Stimulated activated CD4-positive, alpha-beta T cell treated with anti-CD3 and anti-CD28 coated beads, Interleukin-1b, Interleukin-23, amount 100 ng/mL, for 24 hours (primary cell): ENCODE data around the gene GOLGA8J.
"Not testable (repeated sequence)": the region's sequence is repeated elsewhere in the genome, so short reads cannot be mapped to it uniquely, and the experiment has no call there.

Experiments
- DNase-seq, 4 experiments: peaks; one replicate each; pipeline ENCODE4 v3.0.0-alpha.2; 2020; ENCODE audit warnings: low read depth in 4 of 4, low spot score in 1 of 4

GOLGA8J gene, protein sequence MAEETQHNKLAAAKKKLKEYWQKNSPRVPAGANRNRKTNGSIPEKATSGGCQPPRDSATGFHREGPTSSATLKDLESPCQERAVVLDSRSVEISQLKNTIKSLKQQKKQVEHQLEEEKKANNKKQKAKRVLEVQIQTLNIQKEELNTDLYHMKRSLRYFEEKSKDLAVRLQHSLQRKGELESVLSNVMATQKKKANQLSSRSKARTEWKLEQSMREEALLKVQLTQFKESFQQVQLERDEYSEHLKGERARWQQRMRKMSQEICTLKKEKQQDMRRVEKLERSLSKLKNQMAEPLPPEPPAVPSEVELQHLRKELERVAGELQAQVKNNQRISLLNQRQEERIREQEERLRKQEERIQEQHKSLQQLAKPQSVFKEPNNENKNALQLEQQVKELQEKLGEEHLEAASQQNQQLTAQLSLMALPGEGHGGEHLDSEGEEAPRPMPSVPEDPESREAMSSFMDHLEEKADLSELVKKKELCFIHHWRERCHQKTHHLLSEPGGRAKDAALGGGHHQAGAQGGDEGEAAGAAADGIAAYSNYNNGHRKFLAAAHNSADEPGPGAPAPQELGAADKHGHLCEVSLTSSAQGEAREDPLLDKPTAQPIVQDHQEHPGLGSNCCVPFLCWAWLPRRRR

DNA sequence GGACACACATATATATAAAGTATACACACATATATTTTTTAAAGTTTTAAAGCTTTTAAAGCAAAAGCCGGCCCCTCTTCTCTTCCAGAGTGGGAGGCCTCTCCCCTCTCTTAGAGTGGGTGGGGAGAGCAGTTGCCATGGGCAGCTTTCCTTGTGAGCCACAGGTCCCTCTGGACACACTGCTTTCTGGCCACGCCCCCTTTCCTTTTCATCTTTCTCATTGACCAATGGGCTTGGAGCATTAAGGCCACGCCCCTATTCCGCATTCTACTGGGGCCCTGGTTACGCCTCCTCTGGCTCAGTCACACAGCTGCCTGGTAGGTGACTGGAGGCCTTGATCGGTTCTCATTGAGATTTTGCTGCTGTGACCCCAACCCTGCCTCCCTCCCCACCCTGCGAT is at the start of gene GOLGA8J:
TSS of gene GOLGA8J (plus strand) at position 301 of the 400 bp plus-strand sequence. CDS start at position 399, 98 bp downstream.
- not testable (repeated sequence) for DNase-seq

DNA sequence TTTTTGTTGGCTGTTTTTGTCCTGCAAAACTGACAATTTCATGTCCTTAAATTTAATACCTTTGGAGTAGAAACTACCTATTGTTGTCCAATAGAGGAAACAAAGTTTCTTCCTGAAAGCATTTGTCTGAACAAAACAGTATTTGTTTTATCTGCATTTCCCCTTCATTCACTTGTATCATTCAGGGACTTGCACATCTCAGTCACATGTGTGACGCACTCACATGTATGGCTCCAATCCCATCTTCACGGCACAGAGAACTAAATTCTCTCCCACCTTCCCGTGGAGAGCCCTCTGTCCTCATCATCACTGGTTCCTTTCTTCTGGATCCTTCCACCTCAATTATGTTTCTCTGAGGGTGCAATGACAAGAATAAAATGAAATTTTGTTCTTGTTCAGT is 49.5 kb upstream of the GOLGA8J start:
- no peak for DNase-seq

DNA sequence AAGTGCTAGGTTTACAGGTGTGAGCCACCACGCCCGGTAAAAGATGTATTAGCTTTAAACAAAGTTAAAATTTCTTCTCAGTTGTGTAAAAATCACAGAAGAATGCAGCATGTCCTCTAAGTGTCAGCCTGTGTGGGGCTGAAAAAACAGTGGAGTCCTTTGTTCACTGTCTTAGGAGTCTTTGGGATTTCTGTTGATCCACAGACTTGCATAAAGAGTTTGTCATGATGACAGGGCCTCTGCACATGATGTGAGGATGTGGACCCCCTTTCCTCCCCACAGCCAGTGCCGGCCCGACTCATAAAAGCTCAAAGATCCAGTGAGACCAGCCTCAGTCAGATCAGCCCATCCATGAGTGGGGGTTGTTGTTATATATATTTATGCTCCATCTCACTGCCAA is 49.0 kb upstream of the GOLGA8J start:
- no peak for DNase-seq

DNA sequence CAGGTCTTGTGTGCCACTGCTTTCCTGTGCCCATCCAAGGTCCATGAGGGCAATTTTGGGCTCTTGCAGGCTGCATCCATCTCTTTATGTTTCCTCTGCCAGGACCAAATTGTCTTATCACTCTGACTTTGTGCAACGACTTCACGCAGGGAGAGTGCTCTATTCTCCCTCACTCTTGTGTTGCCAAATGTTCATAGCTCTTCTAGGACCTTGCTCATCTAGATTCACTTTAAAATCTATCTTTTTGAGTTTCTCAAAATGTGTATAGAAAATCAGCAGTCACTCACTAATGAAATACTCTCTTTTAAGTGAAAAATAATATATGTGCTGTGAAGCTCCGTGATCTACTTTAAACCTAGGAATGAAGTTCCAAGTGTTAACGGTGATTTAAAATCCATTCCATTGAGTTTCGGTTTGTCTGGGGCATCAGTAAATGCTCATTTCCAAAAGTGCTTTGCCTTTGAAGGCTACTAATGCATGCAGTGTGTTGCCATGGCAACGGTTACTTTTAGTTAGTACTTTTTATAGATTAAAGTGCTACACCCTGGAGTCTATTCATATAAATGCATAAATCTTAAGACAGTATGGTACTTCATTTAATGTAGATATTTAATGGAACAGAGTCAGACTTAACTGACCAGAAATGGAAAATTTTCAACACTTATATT is 46.6 kb upstream of the GOLGA8J start:
- no peak for DNase-seq

DNA sequence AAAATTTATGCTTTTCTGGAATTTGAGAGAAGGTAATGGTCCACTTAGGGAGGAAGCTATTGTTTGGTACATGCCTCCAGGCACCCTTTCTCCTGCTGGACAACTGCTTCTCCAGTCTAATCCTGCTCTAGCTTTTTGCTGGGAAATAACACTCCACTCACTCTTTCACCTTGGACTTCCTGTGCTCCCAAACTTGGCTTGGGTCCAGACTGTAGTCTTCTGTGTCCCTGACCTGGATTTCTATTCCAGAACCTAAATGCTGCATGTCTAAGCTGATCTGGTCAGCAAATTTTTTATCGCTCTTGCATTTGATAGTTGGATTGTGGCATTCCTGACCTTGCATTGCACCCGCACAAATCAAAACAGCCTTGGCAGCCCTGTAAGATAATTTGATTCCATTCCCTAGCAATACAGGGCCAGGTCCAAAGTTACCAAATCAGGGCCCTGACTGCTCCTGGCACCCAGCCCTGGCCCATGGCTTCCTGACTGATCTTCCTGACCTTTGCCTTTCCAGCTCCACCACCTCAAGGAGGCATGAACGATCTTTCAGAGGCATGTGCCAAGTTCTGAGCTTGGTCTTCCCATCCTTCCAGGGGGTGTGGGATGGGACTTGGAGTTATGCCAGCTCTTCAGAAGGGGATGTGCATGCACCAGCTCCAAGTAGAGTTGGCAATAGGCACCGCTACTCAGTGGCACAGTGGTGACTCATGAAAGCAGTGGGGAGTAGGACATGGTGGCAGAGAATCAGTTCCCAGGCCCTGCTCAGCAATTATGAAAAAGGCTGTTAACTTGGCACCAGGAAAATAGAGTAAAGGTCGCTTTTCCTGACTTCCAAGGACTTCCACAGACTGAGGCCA is 43.9 kb upstream of the GOLGA8J start:
- DNase-seq = no peak

DNA sequence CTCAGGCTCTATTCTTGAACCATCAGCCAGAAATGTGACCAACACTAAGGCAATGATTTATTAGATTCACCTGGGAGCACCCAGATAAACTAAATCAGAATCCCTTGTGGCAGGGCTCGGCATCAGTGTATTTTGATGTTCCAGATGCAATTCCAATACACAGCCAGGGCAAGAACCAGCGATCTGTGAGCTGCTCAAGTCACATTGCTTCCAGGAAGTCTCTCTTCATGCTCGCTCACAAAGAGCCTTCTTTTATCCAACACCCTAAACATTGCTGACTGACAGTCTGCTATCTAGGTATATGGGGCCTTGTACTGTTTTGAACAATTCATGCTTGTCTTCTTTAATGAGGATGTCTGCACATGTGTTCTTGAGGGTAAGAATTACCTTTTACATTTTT is 40.9 kb upstream of the GOLGA8J start:
- no peak for DNase-seq

DNA sequence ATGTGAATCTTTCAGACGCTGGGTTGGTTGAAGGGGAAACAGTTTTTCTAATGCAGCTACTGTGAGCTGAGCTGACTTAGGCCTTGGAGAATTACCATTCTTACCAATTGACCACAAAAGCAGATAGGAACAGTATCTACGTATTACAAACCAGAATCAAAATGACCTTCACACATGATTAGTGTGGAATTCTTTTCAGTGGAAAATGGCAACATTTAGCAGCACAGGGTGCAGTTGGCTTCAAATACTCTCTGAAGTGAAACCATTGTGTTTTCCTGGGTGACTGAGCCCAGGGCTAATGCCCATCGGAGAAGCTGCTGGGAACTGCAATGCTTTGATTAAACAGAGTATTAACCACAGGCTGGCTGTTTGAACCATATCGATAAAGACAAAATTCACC is 40.2 kb upstream of the GOLGA8J start:
- no peak for DNase-seq

DNA sequence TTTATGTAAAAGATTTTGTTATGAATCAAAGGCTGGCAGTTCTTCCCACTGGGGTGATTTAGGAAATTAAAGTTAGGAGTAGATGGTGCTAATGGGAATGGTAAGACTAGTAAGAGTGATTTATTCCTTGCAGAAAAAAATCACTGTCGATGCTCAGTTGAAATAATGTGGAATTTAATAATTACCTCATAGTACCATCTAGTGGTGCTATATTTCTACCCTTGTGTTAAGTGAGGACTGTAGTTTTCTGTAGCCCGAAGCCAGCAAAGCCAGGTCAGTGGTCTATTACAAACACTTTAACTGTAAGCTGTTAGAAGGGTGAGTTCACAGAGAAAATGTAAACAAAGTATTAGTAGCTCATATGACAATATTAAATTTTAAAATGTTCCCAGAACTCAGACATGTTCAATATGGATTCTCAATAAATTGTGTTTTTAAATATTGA is 39.5 kb upstream of the GOLGA8J start:
- DNase-seq = no peak

DNA sequence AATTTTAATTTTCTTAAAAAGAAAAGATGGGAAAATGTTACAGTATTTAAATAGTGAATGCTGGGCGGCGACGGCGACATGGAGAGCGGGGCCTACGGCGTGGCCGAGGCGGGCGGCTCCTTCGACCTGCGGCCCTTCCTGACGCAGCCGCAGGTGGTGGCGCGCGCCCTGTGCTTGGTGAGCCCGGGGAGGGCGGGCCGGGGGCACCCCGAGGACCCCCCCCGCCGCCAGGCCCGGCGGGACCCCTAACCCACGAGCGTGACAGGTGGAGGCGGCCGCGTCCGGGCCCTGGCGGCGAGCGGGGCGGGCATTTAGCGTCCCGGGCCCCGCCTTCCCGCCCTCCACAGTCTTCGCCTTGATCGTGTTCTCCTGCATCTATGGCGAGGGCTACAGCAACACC is 38.4 kb upstream of the GOLGA8J start:
- no peak for DNase-seq

DNA sequence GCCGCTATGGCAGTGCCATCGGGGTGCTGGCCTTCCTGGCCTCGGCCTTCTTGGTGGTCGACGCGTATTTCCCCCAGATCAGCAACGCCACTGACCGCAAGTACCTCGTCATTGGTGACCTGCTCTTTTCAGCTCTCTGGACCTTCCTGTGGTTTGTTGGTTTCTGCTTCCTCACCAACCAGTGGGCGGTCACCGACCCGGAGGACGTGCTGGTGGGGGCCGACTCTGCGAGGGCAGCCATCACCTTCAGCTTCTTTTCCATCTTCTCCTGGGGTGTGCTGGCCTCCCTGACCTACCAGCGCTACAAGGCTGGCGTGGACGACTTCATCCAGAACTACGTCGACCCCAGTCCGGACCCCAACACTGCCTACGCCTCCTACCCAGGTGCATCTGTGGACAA is 37.9 kb upstream of the GOLGA8J start:
- not testable (repeated sequence) for DNase-seq

DNA sequence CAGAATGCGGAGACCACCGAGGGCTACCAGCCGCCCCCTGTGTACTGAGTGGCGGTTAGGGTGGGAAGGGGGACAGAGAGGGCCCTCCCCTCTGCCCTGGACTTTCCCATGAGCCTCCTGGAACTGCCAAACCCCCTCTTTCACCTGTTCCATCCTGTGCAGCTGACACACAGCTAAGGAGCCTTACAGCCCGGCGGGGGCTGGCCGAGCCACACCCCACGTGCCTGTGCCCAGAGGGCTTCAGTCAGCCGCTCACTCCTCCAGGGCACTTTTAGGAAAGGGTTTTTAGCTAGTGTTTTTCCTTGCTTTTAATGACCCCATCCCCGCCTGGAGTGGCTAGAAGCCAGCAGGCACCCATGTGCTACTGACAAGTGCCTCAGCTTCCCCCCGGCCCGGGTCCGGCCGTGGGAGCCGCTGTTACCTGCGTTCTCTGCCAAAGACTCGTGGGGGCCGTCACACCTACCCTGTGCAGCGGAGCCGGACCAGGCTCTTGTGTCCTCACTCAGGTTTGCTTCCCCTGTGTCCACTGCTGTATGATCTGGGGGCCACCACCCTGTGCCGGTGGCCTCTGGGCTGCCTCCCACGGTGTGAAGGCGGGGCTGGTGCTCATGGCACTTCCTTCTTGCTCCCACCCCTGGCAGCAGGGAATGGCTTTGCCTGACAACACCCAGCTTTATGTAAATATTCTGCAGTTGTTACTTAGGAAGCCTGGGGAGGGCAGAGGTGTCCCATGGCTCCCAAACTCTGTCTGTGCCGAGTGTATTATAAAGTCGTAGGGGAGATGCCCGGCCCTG is 37.3 kb upstream of the GOLGA8J start:
- not testable (repeated sequence) for DNase-seq

DNA sequence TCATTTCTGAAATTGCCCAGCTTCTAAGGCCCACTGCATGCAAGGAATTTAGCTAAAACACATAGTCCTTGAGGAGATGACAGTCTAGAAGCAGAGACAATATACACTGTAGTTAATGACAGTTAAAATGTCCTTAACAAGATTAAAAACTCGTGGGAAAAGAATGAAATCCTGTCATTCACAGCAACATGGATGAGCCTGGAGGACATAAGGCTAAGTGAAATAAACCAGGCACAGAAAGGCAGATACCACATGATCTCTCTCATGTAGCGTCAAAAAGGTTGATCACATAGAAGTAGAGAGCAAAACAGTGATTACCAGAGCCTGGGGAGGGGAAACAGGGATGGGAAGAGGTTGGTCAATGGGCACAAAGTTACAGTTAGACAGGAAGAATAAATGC is 36.3 kb upstream of the GOLGA8J start:
- no peak for DNase-seq

DNA sequence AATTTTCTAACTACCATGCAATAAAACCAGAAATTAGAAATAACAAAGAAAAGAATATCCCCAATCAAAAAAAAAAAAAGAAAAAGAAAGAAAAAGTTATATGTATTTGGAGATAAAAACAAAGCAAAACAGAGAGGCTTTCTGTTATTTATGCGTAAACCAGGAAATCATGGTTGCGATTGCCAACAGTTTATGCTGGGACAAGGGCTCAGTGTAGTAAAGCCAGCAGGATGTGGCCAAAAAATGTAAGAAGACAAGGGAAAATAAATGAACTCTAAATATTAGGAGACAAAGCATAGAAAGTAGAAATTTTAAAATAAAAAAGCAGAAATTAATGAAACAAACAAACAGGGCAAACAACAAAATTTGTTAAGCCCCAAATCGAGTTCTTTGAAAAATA is 27.2 kb upstream of the GOLGA8J start:
- DNase-seq = no peak

DNA sequence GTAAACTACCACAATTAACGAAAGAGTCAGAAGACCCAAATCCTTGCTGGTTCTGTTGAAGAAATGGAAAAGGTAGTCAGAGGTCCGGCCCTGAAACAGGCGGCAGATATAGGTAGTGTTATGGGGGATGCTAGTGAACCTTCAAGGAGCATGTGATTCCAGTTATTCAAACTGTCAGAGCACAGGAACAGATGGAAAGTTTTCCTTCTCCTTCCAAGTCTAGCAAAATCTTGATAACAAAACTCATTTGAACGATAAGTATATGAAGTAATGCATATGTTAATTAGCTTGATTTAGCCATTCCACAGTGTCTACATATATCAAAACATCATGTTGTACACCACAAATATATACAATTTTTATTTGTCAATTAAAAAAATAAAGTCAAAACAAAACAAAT is 26.6 kb upstream of the GOLGA8J start:
- DNase-seq = no peak

DNA sequence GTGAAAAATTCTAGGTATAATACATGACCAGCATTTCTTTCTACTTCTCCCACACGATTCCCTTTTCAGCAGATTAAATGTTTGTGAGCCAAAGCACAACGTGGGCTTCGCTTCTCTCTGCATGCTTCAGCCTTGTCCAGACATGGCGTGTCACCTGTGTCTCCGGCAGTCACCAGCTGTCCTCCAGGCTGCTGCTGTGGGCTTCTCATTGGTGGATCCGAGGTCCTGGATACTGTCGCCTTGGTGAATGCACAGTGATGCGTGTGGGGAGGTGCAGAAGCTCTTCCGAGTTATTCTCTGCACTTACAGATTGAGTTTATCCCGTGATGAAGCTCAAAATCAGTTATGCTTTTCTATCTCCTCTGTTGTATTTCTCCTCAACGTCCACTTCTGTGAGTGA is 23.0 kb upstream of the GOLGA8J start:
- no peak for DNase-seq

DNA sequence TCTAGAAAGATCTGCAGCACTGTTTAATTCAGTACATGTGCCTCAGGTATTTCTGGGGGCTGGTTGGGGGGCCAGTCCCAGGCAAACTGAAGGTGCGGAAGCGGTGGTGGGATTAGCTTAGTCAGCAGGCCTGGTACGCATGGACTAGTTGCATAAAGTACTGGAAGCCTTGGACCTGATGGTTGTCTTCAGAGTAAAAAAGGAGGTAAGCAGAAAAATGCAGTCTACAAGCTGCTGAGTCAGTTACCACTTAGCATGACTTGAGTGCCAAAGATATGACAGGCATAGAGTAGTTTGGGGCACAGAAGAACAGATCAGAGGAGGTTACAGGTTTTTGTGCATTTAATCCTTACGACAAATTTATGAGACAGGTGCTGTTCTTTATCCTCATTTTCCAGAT is 19.9 kb upstream of the GOLGA8J start:
- no peak for DNase-seq

DNA sequence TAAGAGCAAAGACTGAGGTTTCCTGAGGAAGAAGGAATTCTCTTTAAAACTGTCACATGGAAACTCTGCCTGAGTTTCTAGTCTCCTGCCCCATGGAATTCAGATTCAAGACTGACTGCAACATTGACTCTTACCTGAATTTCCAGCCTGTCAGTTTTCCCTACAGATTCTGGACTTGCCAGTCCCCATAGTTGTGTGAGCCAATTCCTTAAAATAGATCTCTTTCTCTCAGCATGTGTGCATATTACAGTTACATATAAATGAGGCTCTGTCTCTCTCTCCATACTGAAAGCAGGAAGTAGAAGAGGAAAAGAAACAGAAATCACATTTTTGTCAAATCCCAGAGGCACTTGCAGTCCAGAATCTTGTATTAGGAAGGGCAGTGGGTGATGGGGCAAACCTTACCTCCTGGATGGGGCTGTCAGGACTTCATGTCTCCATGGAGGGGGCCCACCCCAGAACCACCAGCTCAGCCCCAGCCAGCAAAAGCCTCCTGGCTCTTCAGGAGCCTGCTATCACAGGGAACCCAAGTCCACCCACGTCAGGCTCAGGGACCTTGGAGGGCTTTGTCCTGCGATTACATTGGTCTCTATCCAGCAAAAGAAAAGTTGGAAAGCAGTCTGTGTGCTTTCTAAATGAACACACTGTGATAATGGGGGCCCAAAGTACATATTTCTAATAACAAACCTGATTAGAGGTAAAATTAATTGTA is 18.8 kb upstream of the GOLGA8J start:
- DNase-seq = no peak

DNA sequence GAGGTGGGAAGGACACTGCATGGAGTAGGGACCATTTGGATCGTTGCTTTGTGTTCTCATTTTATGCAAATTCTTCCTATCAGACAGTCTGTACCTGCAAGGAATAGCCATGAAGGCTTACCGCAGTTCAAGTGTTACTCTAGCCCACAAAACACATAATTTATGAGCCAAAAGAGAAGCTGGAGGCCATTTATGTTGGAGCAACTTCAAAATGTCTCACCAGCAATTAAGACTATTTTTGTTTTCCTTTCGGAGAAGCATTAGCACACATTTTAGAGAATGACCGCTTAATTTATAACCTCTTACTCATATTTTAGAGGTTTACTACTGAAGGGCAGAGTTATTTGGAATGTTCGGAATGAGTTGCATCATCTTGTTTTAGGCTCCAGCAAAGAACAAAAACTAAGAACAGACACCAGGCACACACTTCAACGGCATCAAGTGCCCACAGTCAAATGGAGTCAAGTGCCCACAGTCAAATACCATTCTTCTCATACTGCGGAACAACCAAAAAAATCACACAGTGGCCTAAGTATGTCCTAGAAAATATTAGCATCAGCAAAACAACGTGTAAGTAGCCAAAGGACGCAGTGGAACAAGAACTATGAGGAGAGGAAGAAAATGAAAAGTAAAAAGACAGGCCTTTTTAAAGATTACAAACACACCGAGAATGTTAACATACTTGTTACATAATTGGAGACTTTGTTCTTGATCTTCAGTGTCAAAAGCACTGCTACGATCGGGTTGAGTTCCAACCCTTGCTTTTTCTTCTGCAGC is 17.5 kb upstream of the GOLGA8J start:
- DNase-seq = no peak

DNA sequence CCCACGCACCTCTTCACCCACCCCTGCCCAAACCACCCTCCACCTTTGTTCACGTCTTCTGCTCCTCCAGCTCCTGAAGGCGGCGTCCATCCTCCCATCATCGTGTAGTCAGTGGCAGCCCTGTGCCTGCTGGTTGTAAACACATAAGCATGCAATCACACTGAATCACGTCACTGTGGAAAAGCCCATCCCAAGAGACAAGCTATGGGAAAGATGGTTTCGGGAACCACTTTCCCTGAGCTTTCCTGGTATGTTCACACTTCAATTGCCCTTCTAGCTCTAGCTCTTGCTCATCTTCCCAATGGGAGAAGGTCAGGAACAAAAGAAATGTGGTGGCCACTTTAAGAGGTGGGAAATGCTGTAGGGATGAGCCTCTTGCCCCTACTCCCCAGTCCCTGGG is 14.4 kb upstream of the GOLGA8J start:
- DNase-seq = no peak
